ENCODE measurements around the gene BBS9. TPM values are rescaled to one million over a fixed set of nuclear protein-coding genes. Genes with fewer than 3 reads are reported as not detected.
A peak's percentile ranks its signal among the peaks of the same experiment; 100 is the strongest.
"Not testable (repeated sequence)": the region's sequence is repeated elsewhere in the genome, so short reads cannot be mapped to it uniquely, and the experiment has no call there.

Gene BBS9
- total RNA-seq, 1 donor from 2014 or later: 16.2 TPM

GRCh38 chr7:33091111-33091531 is 38.2 kb upstream of the BBS9 start:
- H3K27me3 Mint-ChIP-seq (ENCODE audit: low read depth): no peaks in the 10 kb centered on the region
- no peak for TF ChIP-seq CTCF (conservative IDR thresholded peaks at IDR 0.05)
- H3K27ac Mint-ChIP-seq (ENCODE audit: unreplicated experiment): no peak overlapping the region
- peaks cover 18% of the 10 kb centered on the region for H3K36me3 Mint-ChIP-seq (ENCODE audit: low read depth)
- DNase-seq (ENCODE audit: low read depth, low spot score): no peak
- no peak overlapping the region for H3K4me3 Mint-ChIP-seq
- peaks cover 4% of the 10 kb centered on the region for H3K9me3 Mint-ChIP-seq
- no peaks in the 10 kb centered on the region for H3K4me1 Mint-ChIP-seq

- Mint-ChIP-seq H3K4me3 (no peak overlapping the region), H3K27ac (ENCODE audit: unreplicated experiment) (no peak overlapping the region), H3K9me3 (peaks cover 4% of the 10 kb centered on the region), H3K4me1 (no peaks in the 10 kb centered on the region), H3K27me3 (ENCODE audit: low read depth) (no peaks in the 10 kb centered on the region), H3K36me3 (ENCODE audit: low read depth) (peaks cover 18% of the 10 kb centered on the region)
- TF ChIP-seq CTCF (conservative IDR thresholded peaks at IDR 0.05): peak; percentile 18
- DNase-seq (ENCODE audit: low read depth, low spot score): no peak
Observed at GRCh38 chr7:33091641-33092191, 37.6 kb upstream of the BBS9 start.

DNA sequence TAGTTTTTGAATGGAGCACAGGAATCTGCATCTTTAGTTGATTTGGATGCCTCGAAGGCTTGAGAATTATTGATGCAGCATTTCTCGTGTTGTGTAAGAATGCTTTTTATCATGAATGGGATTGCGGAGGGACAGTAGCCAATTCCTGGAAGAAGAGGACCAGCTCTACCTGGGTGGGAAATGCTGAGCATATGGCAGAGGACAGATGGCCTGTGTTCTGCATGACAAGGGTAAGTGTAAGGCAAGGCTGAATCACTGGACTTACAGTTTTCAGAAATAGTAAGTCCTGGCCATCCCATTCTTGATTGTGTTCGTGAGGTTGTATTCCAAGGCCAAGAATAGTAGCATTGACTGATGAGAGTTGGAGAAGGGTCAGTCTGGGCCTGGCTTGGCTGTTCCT is 36.1 kb upstream of the BBS9 start:
- H3K4me3 Mint-ChIP-seq: no peak overlapping the region
- peaks cover 4% of the 10 kb centered on the region for H3K9me3 Mint-ChIP-seq
- no peaks in the 10 kb centered on the region for H3K4me1 Mint-ChIP-seq
- no peaks in the 10 kb centered on the region for H3K27me3 Mint-ChIP-seq (ENCODE audit: low read depth)
- H3K36me3 Mint-ChIP-seq (ENCODE audit: low read depth): peaks cover 18% of the 10 kb centered on the region
- no peak overlapping the region for H3K27ac Mint-ChIP-seq (ENCODE audit: unreplicated experiment)
- DNase-seq (ENCODE audit: low read depth, low spot score): no peak
- no peak for TF ChIP-seq CTCF (conservative IDR thresholded peaks at IDR 0.05)

GRCh38 chr7:33094745-33095275 is 34.6 kb upstream of the BBS9 start:
- H3K36me3 Mint-ChIP-seq (ENCODE audit: low read depth): peaks cover 17% of the 10 kb centered on the region
- not testable (repeated sequence) for H3K4me1 Mint-ChIP-seq; H3K27me3 Mint-ChIP-seq (ENCODE audit: low read depth); DNase-seq (ENCODE audit: low read depth, low spot score); H3K27ac Mint-ChIP-seq (ENCODE audit: unreplicated experiment); H3K9me3 Mint-ChIP-seq; H3K4me3 Mint-ChIP-seq

- DNase-seq (ENCODE audit: low read depth, low spot score): no peak
- no peak overlapping the region for H3K27ac Mint-ChIP-seq (ENCODE audit: unreplicated experiment)
- no peaks in the 10 kb centered on the region for H3K4me1 Mint-ChIP-seq
- no peaks in the 10 kb centered on the region for H3K27me3 Mint-ChIP-seq (ENCODE audit: low read depth)
- H3K36me3 Mint-ChIP-seq (ENCODE audit: low read depth): peaks cover 1% of the 10 kb centered on the region
- no peaks in the 10 kb centered on the region for H3K9me3 Mint-ChIP-seq
- H3K4me3 Mint-ChIP-seq: no peak overlapping the region
- TF ChIP-seq CTCF (conservative IDR thresholded peaks at IDR 0.05): no peak
Observed at GRCh38 chr7:33099154-33099940, 30.0 kb upstream of the BBS9 start.

GRCh38 chr7:33100770-33101169 is 28.6 kb upstream of the BBS9 start:
- H3K9me3 Mint-ChIP-seq: no peaks in the 10 kb centered on the region
- no peaks in the 10 kb centered on the region for H3K36me3 Mint-ChIP-seq (ENCODE audit: low read depth)
- H3K4me1 Mint-ChIP-seq: peaks cover 6% of the 10 kb centered on the region

More at GRCh38 chr7:33100770-33101169, 28.6 kb upstream of the BBS9 start:
- Mint-ChIP-seq H3K27me3 (ENCODE audit: low read depth) (no peaks in the 10 kb centered on the region), H3K4me3 (no peak overlapping the region), H3K27ac (ENCODE audit: unreplicated experiment) (no peak overlapping the region)
- DNase-seq (ENCODE audit: low read depth, low spot score): no peak
- no peak for TF ChIP-seq CTCF (conservative IDR thresholded peaks at IDR 0.05)
